PC-9 (cell line): ENCODE results near the gene PHF21B. TPM values are rescaled to one million over a fixed set of nuclear protein-coding genes. Genes with fewer than 3 reads are reported as not detected.

Experiments
- BruUV-seq: library from RNA; stranded (reverse); fragments of 400-500 nt; replicated peaks from 2 replicates; lab custom pipeline; 2021; lab: Mats Ljungman, UMichigan
- CTCF ChIA-PET: fragments of 300-600 bp; sonication (Branson Sonifier 250); formaldehyde crosslinking; loops from one replicate; lab custom pipeline; 2022; ENCODE audit warnings: antibody characterized with exemption; lab: Charles Lee
- POLR2A ChIA-PET: fragments of 300-600 bp; sonication (Branson Sonifier 250); formaldehyde crosslinking; loops from one replicate; lab custom pipeline; 2022; ENCODE audit warnings: antibody characterized with exemption; ENCODE audit not compliant: unreplicated experiment; lab: Charles Lee
- DNase-seq, 2 experiments: peaks; one replicate each; pipeline versions ENCODE4 v3.0.0 to v3.0.0-alpha.2; 2015 to 2022; ENCODE audit warnings: mixed read lengths in 1 of 2
- H2AFZ ChIP-seq: fragments of 200-600 bp; sonication (generic); 2 replicates; pipeline ENCODE4 v1.8.1; 2017; ENCODE audit warnings: antibody characterized with exemption
- H3F3A ChIP-seq: fragments of 200-600 bp; sonication (generic); 2 replicates; pipeline ENCODE4 v1.8.1; 2017; ENCODE audit warnings: antibody characterized with exemption, mild to moderate bottlenecking, low read depth; ENCODE audit not compliant: insufficient read depth
- H3K27ac ChIP-seq: fragments of 200-600 bp; sonication (generic); 2 replicates; pipeline ENCODE4 v1.6.1; 2016; ENCODE audit warnings: mixed run types
- H3K27me3 ChIP-seq: fragments of 200-600 bp; sonication (generic); 2 replicates; pipeline ENCODE4 v1.6.1; 2016; ENCODE audit warnings: low read depth, mixed run types; ENCODE audit not compliant: insufficient read depth
- H3K36me3 ChIP-seq: fragments of 200-600 bp; sonication (generic); 2 replicates; pipeline ENCODE4 v1.6.1; 2016; ENCODE audit warnings: low read depth, mixed run types
- H3K4me1 ChIP-seq: fragments of 200-600 bp; sonication (generic); replicated peaks from 2 replicates; pipeline ENCODE4 v1.6.1; 2016; ENCODE audit warnings: mixed run types; ENCODE audit not compliant: insufficient read depth
- H3K4me2 ChIP-seq: fragments of 200-600 bp; sonication (generic); 2 replicates; pipeline ENCODE4 v1.6.1; 2017; ENCODE audit warnings: mixed run types
- H3K4me3 ChIP-seq: fragments of 200-600 bp; sonication (generic); 2 replicates; pipeline ENCODE4 v1.6.1; 2016; ENCODE audit warnings: mixed run types
- H3K79me2 ChIP-seq: fragments of 200-600 bp; sonication (generic); 2 replicates; pipeline ENCODE4 v1.6.1; 2017; ENCODE audit warnings: low read depth, mixed run types
- H3K9me2 ChIP-seq: fragments of 200-600 bp; sonication (generic); 2 replicates; pipeline ENCODE4 v1.8.1; 2017; ENCODE audit warnings: mild to moderate bottlenecking; ENCODE audit not compliant: insufficient read depth
- H3K9me3 ChIP-seq: fragments of 200-600 bp; sonication (generic); 2 replicates; pipeline ENCODE4 v1.8.1; 2016; ENCODE audit warnings: low read depth; ENCODE audit not compliant: insufficient read depth
- H4K20me1 ChIP-seq: fragments of 200-600 bp; sonication (generic); 2 replicates; pipeline ENCODE4 v1.8.1; 2017; ENCODE audit not compliant: insufficient read depth
- EZH2 ChIP-seq: fragments of 200-600 bp; sonication (generic); IDR thresholded peaks from 2 replicates; pipeline ENCODE4 v1.8.0; 2017; ENCODE audit warnings: antibody characterized with exemption, low read depth
- intact Hi-C: fragments of 100-400 bp; cut with micrococcal nuclease; formaldehyde crosslinking; loops from one replicate; pipeline ENCODE4 v1.10.0; 2022; ENCODE audit not compliant: unreplicated experiment
- total RNA-seq: library from RNA; stranded (reverse); gene quantifications from 2 replicates; pipeline ENCODE4 v1.2.3, GENCODE V29; 2021
- TF ChIP-seq, protein P1 (sequence below): fragments of 200-600 bp; sonication (generic); conservative IDR thresholded peaks from 2 replicates; pipeline ENCODE4 v1.6.1; 2017; ENCODE audit warnings: mixed run types, antibody characterized with exemption, mild to moderate bottlenecking, moderate library complexity

Gene PHF21B
- total RNA-seq, 1 experiment from 2014 or later = not detected

- DNase-seq = no peak
- TF ChIP-seq, protein P1, sequence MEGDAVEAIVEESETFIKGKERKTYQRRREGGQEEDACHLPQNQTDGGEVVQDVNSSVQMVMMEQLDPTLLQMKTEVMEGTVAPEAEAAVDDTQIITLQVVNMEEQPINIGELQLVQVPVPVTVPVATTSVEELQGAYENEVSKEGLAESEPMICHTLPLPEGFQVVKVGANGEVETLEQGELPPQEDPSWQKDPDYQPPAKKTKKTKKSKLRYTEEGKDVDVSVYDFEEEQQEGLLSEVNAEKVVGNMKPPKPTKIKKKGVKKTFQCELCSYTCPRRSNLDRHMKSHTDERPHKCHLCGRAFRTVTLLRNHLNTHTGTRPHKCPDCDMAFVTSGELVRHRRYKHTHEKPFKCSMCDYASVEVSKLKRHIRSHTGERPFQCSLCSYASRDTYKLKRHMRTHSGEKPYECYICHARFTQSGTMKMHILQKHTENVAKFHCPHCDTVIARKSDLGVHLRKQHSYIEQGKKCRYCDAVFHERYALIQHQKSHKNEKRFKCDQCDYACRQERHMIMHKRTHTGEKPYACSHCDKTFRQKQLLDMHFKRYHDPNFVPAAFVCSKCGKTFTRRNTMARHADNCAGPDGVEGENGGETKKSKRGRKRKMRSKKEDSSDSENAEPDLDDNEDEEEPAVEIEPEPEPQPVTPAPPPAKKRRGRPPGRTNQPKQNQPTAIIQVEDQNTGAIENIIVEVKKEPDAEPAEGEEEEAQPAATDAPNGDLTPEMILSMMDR = no peak
- TF ChIP-seq EZH2 = no peak; the same call in 1 of the 2 replicates
- no TSS peak for BruUV-seq
Measured at GRCh38 chr22:44943701-44944324, 66.0 kb downstream of the PHF21B start.

GRCh38 chr22:44942979-44943700, 66.7 kb downstream of the PHF21B start:
- H3K4me1 ChIP-seq = no peaks in the 10 kb centered on the region
- ChIA-PET POLR2A (no interaction called here), CTCF (no interaction called here)
- H3K79me2 ChIP-seq = no peaks in the 10 kb centered on the region
- H3K9me3 ChIP-seq = no peaks in the 10 kb centered on the region
- H3K27me3 ChIP-seq = peaks cover 100% of the 10 kb centered on the region
- H3K4me2 ChIP-seq = no peak overlapping the region
- H2AFZ ChIP-seq = no peak overlapping the region
- no peak overlapping the region for H3K27ac ChIP-seq
- no peaks in the 10 kb centered on the region for H3K36me3 ChIP-seq
- intact Hi-C loops = no loop called here
- no TSS peak for BruUV-seq
- no peaks in the 10 kb centered on the region; the same call in 1 of the 2 replicates for H4K20me1 ChIP-seq
- H3F3A ChIP-seq = no peaks in the 10 kb centered on the region
- H3K9me2 ChIP-seq = no peaks in the 10 kb centered on the region
- H3K4me3 ChIP-seq = no peak overlapping the region
- TF ChIP-seq EZH2 = no peak; the same call in 1 of the 2 replicates
- TF ChIP-seq, protein P1 = no peak
- no peak for DNase-seq

More at GRCh38 chr22:44943701-44944324, 66.0 kb downstream of the PHF21B start:
- H3K79me2 ChIP-seq = no peaks in the 10 kb centered on the region
- H3K27ac ChIP-seq = no peak overlapping the region
- no peak overlapping the region for H2AFZ ChIP-seq
- no peaks in the 10 kb centered on the region for H3K9me2 ChIP-seq
- H3K9me3 ChIP-seq = no peaks in the 10 kb centered on the region
- POLR2A ChIA-PET = interaction anchor here (0.5 kb wide), 1 partner anchor 23 kb away, joined by 3 read pairs; no protein-coding TSS in a partner anchor
- H3K36me3 ChIP-seq = no peaks in the 10 kb centered on the region
- H3F3A ChIP-seq = no peaks in the 10 kb centered on the region
- no peaks in the 10 kb centered on the region; the same call in 1 of the 2 replicates for H4K20me1 ChIP-seq
- CTCF ChIA-PET = no interaction called here
- intact Hi-C loops = no loop called here
- H3K4me3 ChIP-seq = no peak overlapping the region
- no peaks in the 10 kb centered on the region for H3K4me1 ChIP-seq
- no peak overlapping the region for H3K4me2 ChIP-seq
- peaks cover 100% of the 10 kb centered on the region for H3K27me3 ChIP-seq

DNA sequence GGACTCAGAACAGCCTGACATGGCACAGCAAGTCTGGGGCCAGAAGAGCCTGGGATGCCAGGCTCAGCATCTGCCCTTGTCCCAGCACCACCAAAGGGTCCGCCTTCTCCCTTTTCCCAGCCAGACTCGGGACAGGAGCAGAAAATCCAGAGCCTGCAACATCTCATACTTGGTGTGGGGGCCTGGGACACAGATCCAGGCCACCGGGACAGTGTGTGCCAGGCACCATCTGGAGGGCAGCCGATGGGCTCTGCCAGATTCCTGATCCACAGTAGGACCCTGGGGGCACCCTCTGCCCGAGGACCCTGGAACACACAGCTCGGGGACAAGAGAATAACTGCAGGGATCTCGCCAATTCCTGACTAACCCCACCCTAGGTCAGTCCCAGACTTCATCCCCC, 67.7 kb downstream of the PHF21B start:
- BruUV-seq = no TSS peak
- Histone ChIP-seq H3F3A (no peaks in the 10 kb centered on the region), H3K27me3 (peaks cover 100% of the 10 kb centered on the region), H3K27ac (no peak overlapping the region), H3K4me2 (no peak overlapping the region), H2AFZ (no peak overlapping the region), H3K9me2 (no peaks in the 10 kb centered on the region), H3K79me2 (no peaks in the 10 kb centered on the region), H3K4me1 (no peaks in the 10 kb centered on the region), H3K36me3 (no peaks in the 10 kb centered on the region), H3K4me3 (no peak overlapping the region), H4K20me1 (no peaks in the 10 kb centered on the region; the same call in 1 of the 2 replicates), H3K9me3 (no peaks in the 10 kb centered on the region)
- TF ChIP-seq, protein P1 = no peak
- TF ChIP-seq EZH2 = 0 out of 2 replicates have a peak, but pooled peaks have one; percentile 29
- ChIA-PET POLR2A (interaction anchor here (0.6 kb wide), 1 partner anchor 1077 kb away, joined by 5 read pairs; no protein-coding TSS in a partner anchor), CTCF (no interaction called here)
- DNase-seq = no peak
- intact Hi-C loops = no loop called here
